PC-3 (cell line): ENCODE data around the gene CLPTM1L.

Experiments
- EZH2 ChIP-seq: fragments of 300-600 bp; sonication (generic); IDR thresholded peaks from one replicate; pipeline ENCODE4 v1.6.1; 2017; ENCODE audit warnings: antibody characterized with exemption, mild to moderate bottlenecking, low read length; ENCODE audit not compliant: unreplicated experiment
- TF ChIP-seq, protein P1 (sequence below): fragments of 300-600 bp; sonication (generic); conservative IDR thresholded peaks from 2 replicates; pipeline ENCODE4 v1.5.1; 2017; ENCODE audit warnings: antibody characterized with exemption, low read depth, mild to moderate bottlenecking, low read length

DNA sequence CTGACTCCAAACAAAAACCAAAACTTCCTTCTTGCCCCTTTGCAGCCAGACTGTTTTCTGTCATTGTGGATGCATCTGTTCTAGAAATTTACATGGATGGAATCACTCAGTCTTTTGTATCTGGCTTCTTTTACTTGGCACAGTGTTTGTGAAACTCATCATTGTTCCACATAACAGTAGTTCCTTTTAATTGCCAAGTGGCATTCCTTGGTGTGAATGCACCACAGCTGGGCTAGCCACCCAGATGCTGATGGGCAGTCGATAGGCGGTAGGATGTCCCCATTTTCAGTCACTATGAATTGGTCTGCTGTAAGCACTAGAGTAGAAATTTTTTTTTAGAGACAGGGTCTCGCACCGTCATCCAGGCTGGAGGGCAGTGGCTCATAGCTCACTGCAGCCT is 6.3 kb upstream of the CLPTM1L start:
- TF ChIP-seq, protein P1, sequence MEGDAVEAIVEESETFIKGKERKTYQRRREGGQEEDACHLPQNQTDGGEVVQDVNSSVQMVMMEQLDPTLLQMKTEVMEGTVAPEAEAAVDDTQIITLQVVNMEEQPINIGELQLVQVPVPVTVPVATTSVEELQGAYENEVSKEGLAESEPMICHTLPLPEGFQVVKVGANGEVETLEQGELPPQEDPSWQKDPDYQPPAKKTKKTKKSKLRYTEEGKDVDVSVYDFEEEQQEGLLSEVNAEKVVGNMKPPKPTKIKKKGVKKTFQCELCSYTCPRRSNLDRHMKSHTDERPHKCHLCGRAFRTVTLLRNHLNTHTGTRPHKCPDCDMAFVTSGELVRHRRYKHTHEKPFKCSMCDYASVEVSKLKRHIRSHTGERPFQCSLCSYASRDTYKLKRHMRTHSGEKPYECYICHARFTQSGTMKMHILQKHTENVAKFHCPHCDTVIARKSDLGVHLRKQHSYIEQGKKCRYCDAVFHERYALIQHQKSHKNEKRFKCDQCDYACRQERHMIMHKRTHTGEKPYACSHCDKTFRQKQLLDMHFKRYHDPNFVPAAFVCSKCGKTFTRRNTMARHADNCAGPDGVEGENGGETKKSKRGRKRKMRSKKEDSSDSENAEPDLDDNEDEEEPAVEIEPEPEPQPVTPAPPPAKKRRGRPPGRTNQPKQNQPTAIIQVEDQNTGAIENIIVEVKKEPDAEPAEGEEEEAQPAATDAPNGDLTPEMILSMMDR = no peak
- no peak for TF ChIP-seq EZH2
